GM19452 (cell line): ENCODE results near the gene PTPRN2.
"Not testable (repeated sequence)": the region's sequence is repeated elsewhere in the genome, so short reads cannot be mapped to it uniquely, and the experiment has no call there.

Source experiments
- ATAC-seq: cut with Tn5 transposase; IDR thresholded peaks from one replicate; pipeline ENCODE4 v1.9.1; 2021; ENCODE audit not compliant: unreplicated experiment

The PTPRN2 gene

GRCh38 chr7:157674027-157674714, 913.5 kb downstream of the PTPRN2 start:
- ATAC-seq, result no peak

- no peak for ATAC-seq
Measured at GRCh38 chr7:157673573-157673972, 914.0 kb downstream of the PTPRN2 start.

- ATAC-seq, result no peak
Measured at GRCh38 chr7:157671358-157672255, 916.0 kb downstream of the PTPRN2 start.

- no peak for ATAC-seq
Measured at GRCh38 chr7:157670490-157671357, 916.9 kb downstream of the PTPRN2 start.

GRCh38 chr7:157669768-157670351, 917.8 kb downstream of the PTPRN2 start:
- ATAC-seq, result no peak

- no peak for ATAC-seq
Measured at GRCh38 chr7:157668884-157669767, 918.5 kb downstream of the PTPRN2 start.

- no peak for ATAC-seq
Measured at GRCh38 chr7:157668221-157668883, 919.3 kb downstream of the PTPRN2 start.

- ATAC-seq, result no peak
Measured at GRCh38 chr7:157667731-157668130, 919.9 kb downstream of the PTPRN2 start.

GRCh38 chr7:157667261-157667660, 920.4 kb downstream of the PTPRN2 start:
- ATAC-seq, result no peak

GRCh38 chr7:157666530-157667040, 921.0 kb downstream of the PTPRN2 start:
- no peak for ATAC-seq

- ATAC-seq, result not testable (repeated sequence)
Measured at GRCh38 chr7:157665634-157665988, 922.0 kb downstream of the PTPRN2 start.

GRCh38 chr7:157664871-157665633, 922.6 kb downstream of the PTPRN2 start:
- no peak for ATAC-seq

GRCh38 chr7:157664034-157664433, 923.6 kb downstream of the PTPRN2 start:
- ATAC-seq, result no peak

GRCh38 chr7:157662981-157663716, 924.5 kb downstream of the PTPRN2 start:
- ATAC-seq, result no peak

- no peak for ATAC-seq
Measured at GRCh38 chr7:157662110-157662791, 925.4 kb downstream of the PTPRN2 start.

- ATAC-seq, result no peak
Measured at GRCh38 chr7:157661611-157661975, 926.0 kb downstream of the PTPRN2 start.

GRCh38 chr7:157660971-157661610, 926.5 kb downstream of the PTPRN2 start:
- ATAC-seq, result no peak
